ENCODE data around the gene C6orf163. TPM values are rescaled to one million over a fixed set of nuclear protein-coding genes. Genes with fewer than 3 reads are reported as not detected.

The C6orf163 gene
- polyA plus RNA-seq, 4 donors = 2.2 to 6.2 (median 4.0) TPM

DNA sequence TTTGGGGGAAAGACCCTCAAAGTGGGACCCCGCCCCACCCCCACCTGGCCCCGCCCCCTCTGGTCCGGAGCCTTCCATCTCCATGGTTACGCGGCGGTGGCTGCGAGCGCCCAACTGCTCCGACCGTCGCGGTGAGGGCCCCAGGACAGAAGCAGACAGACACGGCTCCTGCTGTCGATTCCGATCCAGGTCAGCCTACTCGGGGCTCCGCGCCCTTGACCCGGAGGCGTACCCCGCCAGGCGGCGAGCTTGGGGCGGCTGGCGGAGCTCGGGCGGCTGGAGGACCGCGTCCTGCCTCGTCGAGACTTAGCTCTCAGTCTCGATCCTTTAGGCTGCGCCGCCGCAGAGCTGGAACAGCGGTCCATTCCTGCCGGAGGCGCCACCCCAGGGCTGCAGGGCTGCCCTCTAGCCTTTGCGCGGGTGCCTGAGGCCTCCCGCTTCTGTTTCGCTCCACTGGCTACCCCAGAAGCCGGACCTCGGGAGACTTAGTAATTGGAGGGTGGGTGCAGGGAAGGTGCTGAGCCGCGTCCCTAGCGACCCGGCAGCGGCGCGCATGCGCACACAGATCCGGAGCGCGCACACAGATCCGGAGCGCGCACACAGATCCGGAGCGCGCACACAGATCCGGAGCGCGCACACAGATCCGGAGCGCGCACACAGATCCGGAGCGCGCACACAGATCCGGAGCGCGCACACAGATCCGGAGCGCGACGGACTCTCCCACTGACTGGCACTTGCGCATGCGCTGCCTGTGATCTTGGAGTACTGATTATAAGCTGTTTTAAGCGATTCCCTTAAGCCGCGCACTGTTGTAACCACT is 63.5 kb downstream of the C6orf163 start, which contains the start of gene CFAP206:
CFAP206 (plus strand) TSS at position 72 of the 820 bp plus-strand sequence. CDS start 1,868 bp downstream, outside the sequence.
- DNase-seq (ENCODE audit: low read depth in 4 of 4, low spot score in 2 of 4) = peak; percentile 72 to 83 (median 80)

- DNase-seq (ENCODE audit: low read depth in 4 of 4, low spot score in 2 of 4) = peak in 2 of 4 donors; percentile 48 to 67
Measured at GRCh38 chr6:87408721-87409155, 64.1 kb downstream of the C6orf163 start.

Other genes with a start within 250 kb of the C6orf163 start
- 1 to 10 TPM in 1 of 4 donors, under 1 TPM in 2, not detected in 1; 0.35 to 2.4 (median 0.42) TPM for gene CGA, start 249.7 kb upstream of the C6orf163 start, polyA plus RNA-seq (ENCODE audit: insufficient read length in 4 of 4)
- 10 to 100 TPM; 31.6 to 46.1 (median 39.4) TPM for gene ZNF292, start 189.2 kb upstream of the C6orf163 start, polyA plus RNA-seq (ENCODE audit: insufficient read length in 4 of 4)
- gene SMIM8, start 22.2 kb upstream of the C6orf163 start, polyA plus RNA-seq (ENCODE audit: insufficient read length in 4 of 4) = 10 to 100 TPM; 18.1 to 28.4 (median 20.8) TPM
- gene GJB7, start 15.5 kb upstream of the C6orf163 start, polyA plus RNA-seq (ENCODE audit: insufficient read length in 4 of 4) = under 1 TPM in 2 of 4 donors, not detected in 2; 0.06 to 0.09 TPM
- 1 to 10 TPM; 2.8 to 4.0 (median 3.5) TPM for gene CFAP206, start 63.2 kb downstream of the C6orf163 start, polyA plus RNA-seq (ENCODE audit: insufficient read length in 4 of 4)
- gene SLC35A1, start 128.2 kb downstream of the C6orf163 start, polyA plus RNA-seq (ENCODE audit: insufficient read length in 4 of 4) = 10 to 100 TPM; 36.4 to 53.7 (median 43.0) TPM
- 10 to 100 TPM; 54.4 to 65.5 (median 57.5) TPM for gene RARS2, start 245.2 kb downstream of the C6orf163 start, polyA plus RNA-seq (ENCODE audit: insufficient read length in 4 of 4)
- gene ORC3, start 245.3 kb downstream of the C6orf163 start, polyA plus RNA-seq (ENCODE audit: insufficient read length in 4 of 4) = 10 to 100 TPM; 35.9 to 44.2 (median 38.6) TPM

Measured in left renal cortex interstitium (tissue), 4 donors.